IMR-90 (cell line): Measurements from ENCODE around the gene NR1H2. TPM values are rescaled to one million over a fixed set of nuclear protein-coding genes. Genes with fewer than 3 reads are reported as not detected.
A peak's percentile ranks its signal among the peaks of the same experiment; 100 is the strongest.

Source experiments
- ATAC-seq: fragments of 200-7000 bp; cut with Tn5 transposase; 2 replicates; pipeline ENCODE4 v1.9.1; 2020; ENCODE audit warnings: low read depth, mild to moderate bottlenecking, moderate library complexity
- BruUV-seq: library from RNA; stranded (reverse); fragments of 400-500 nt; replicated peaks from 2 replicates; lab custom pipeline; 2021; lab: Mats Ljungman, UMichigan
- CTCF ChIA-PET: fragments of 300-600 bp; formaldehyde crosslinking; extraction: SDS; loops from one replicate; lab custom pipeline; 2021; ENCODE audit warnings: antibody characterized with exemption; lab: Yijun Ruan, JAX
- POLR2A ChIA-PET: fragments of 300-600 bp; sonication (Branson Sonifier 250); formaldehyde crosslinking; loops from one replicate; lab custom pipeline; 2022; ENCODE audit warnings: antibody characterized with exemption; ENCODE audit not compliant: unreplicated experiment; lab: Charles Lee
- DNase-seq: peaks from one replicate; pipeline ENCODE4 v3.0.0; 2013
- H2AFZ ChIP-seq: replicated peaks from 2 replicates; pipeline ENCODE3; 2013; ENCODE audit warnings: low read length, mild to moderate bottlenecking; ENCODE audit not compliant: poor library complexity
- H2AK5ac ChIP-seq: 2 replicates; pipeline ENCODE4 v1.6.1; 2013; ENCODE audit warnings: low read depth, low read length, inconsistent platforms
- H2AK9ac ChIP-seq: replicated peaks from 2 replicates; pipeline ENCODE3; 2013; ENCODE audit warnings: mild to moderate bottlenecking, low read depth, low read length, moderate library complexity; ENCODE audit not compliant: poor library complexity
- H2BK120ac ChIP-seq: 2 replicates; pipeline ENCODE4 v1.6.1; 2013; ENCODE audit warnings: low read depth, low read length, inconsistent platforms
- H2BK15ac ChIP-seq: 3 replicates; pipeline ENCODE4 v1.6.1; 2013; ENCODE audit warnings: low read depth, low read length, inconsistent platforms
- H2BK20ac ChIP-seq: 2 replicates; pipeline ENCODE4 v1.6.1; 2013; ENCODE audit warnings: low read depth, mild to moderate bottlenecking, inconsistent platforms, low read length, moderate library complexity
- H2BK5ac ChIP-seq: 2 replicates; pipeline ENCODE4 v1.6.1; 2013; ENCODE audit warnings: mild to moderate bottlenecking, low read depth, low read length, inconsistent platforms; ENCODE audit not compliant: poor library complexity, severe bottlenecking
- H3K14ac ChIP-seq: replicated peaks from 2 replicates; pipeline ENCODE4 v1.6.1; 2013; ENCODE audit warnings: low read depth, low read length, inconsistent platforms
- H3K18ac ChIP-seq: 2 replicates; pipeline ENCODE4 v1.6.1; 2013; ENCODE audit warnings: low read depth, low read length, control low read depth
- H3K23ac ChIP-seq: 2 replicates; pipeline ENCODE4 v1.6.1; 2013; ENCODE audit warnings: low read depth, low read length, inconsistent platforms
- H3K27ac ChIP-seq: 2 replicates; pipeline ENCODE4 v1.5.1; 2013; ENCODE audit warnings: mild to moderate bottlenecking, control low read depth, low read length; ENCODE audit not compliant: insufficient read depth
- H3K27me3 ChIP-seq: 2 replicates; pipeline ENCODE4 v1.6.1; 2013; ENCODE audit warnings: low read length; ENCODE audit not compliant: control insufficient read depth, insufficient read depth
- H3K36me3 ChIP-seq: 2 replicates; pipeline ENCODE4 v1.6.1; 2013; ENCODE audit warnings: low read length, mixed read lengths; ENCODE audit not compliant: control insufficient read depth, insufficient read depth
- H3K4ac ChIP-seq: 2 replicates; pipeline ENCODE4 v1.6.1; 2013; ENCODE audit warnings: low read depth, low read length, inconsistent platforms
- H3K4me1 ChIP-seq: 2 replicates; pipeline ENCODE4 v1.6.1; 2013; ENCODE audit warnings: low read length, mixed read lengths; ENCODE audit not compliant: control insufficient read depth, insufficient read depth
- H3K4me2 ChIP-seq: 2 replicates; pipeline ENCODE4 v1.6.1; 2013; ENCODE audit warnings: low read depth, mild to moderate bottlenecking, control low read depth, low read length, moderate library complexity
- H3K4me3 ChIP-seq: 2 replicates; pipeline ENCODE4 v1.5.1; 2013; ENCODE audit warnings: low read depth, mild to moderate bottlenecking, control low read depth, low read length, moderate library complexity; ENCODE audit not compliant: insufficient read depth
- H3K56ac ChIP-seq: 2 replicates; pipeline ENCODE4 v1.6.1; 2013; ENCODE audit warnings: low read length, inconsistent platforms; ENCODE audit not compliant: insufficient read depth; ENCODE audit errors: extremely low read depth
- H3K79me1 ChIP-seq, 2 experiments: 2 replicates each; pipeline ENCODE4 v1.6.1; 2013; ENCODE audit warnings: low read length in 2 of 2, inconsistent platforms in 1 of 2, low read depth in 1 of 2
- H3K9ac ChIP-seq: 2 replicates; pipeline ENCODE4 v1.6.1; 2013; ENCODE audit warnings: low read depth, low read length, control low read depth
- H3K9me1 ChIP-seq: 2 replicates; pipeline ENCODE4 v1.6.1; 2013; ENCODE audit warnings: low read length, inconsistent platforms; ENCODE audit not compliant: insufficient read depth
- H3K9me3 ChIP-seq: 2 replicates; pipeline ENCODE4 v1.6.1; 2013; ENCODE audit warnings: low read length; ENCODE audit not compliant: control insufficient read depth, insufficient read depth
- H4K20me1 ChIP-seq: 2 replicates; pipeline ENCODE4 v1.6.1; 2013; ENCODE audit warnings: low read length, inconsistent platforms; ENCODE audit not compliant: insufficient read depth
- H4K5ac ChIP-seq: 2 replicates; pipeline ENCODE4 v1.6.1; 2013; ENCODE audit warnings: mild to moderate bottlenecking, low read depth, low read length, control low read depth
- H4K8ac ChIP-seq, 2 experiments: 2 replicates each; pipeline ENCODE4 v1.6.1; 2013; ENCODE audit warnings: low read depth in 2 of 2, low read length in 2 of 2, control low read depth in 1 of 2, inconsistent platforms in 1 of 2
- H4K91ac ChIP-seq: 2 replicates; pipeline ENCODE4 v1.6.1; 2013; ENCODE audit warnings: low read depth, low read length, inconsistent platforms; ENCODE audit not compliant: insufficient read depth
- BHLHE40 ChIP-seq: fragments of 150-350 bp; IDR thresholded peaks from 2 replicates; pipeline ENCODE4 v1.6.1; 2016; ENCODE audit warnings: mild to moderate bottlenecking, low read depth, low read length
- CEBPB ChIP-seq: IDR thresholded peaks from 2 replicates; pipeline ENCODE4 v1.6.1; 2012; ENCODE audit warnings: low read depth, low read length, improper control_type of control experiment
- CHD1 ChIP-seq: IDR thresholded peaks from 2 replicates; pipeline ENCODE4 v1.6.1; 2012; ENCODE audit warnings: low read depth, low read length, improper control_type of control experiment
- CTCF ChIP-seq: conservative IDR thresholded peaks from 2 replicates; pipeline ENCODE4 v1.5.1; 2012; ENCODE audit warnings: mild to moderate bottlenecking, low read depth, low read length, improper control_type of control experiment
- ELK1 ChIP-seq: fragments of 150-350 bp; IDR thresholded peaks from 2 replicates; pipeline ENCODE4 v1.6.1; 2016; ENCODE audit warnings: low read depth, mild to moderate bottlenecking, low read length, moderate library complexity, borderline replicate concordance
- FOS ChIP-seq: fragments of 150-350 bp; IDR thresholded peaks from 2 replicates; pipeline ENCODE4 v1.6.1; 2016; ENCODE audit warnings: low read depth, low read length
- MAFK ChIP-seq: IDR thresholded peaks from 2 replicates; pipeline ENCODE4 v1.6.1; 2012; ENCODE audit warnings: low read depth, low read length, improper control_type of control experiment
- MAZ ChIP-seq: IDR thresholded peaks from 2 replicates; pipeline ENCODE4 v1.6.1; 2012; ENCODE audit warnings: low read depth, mild to moderate bottlenecking, low read length, improper control_type of control experiment, moderate library complexity, borderline replicate concordance
- MXI1 ChIP-seq: IDR thresholded peaks from 2 replicates; pipeline ENCODE4 v1.6.1; 2012; ENCODE audit warnings: low read depth, mild to moderate bottlenecking, low read length, moderate library complexity, borderline replicate concordance
- NFE2L2 ChIP-seq: fragments of 150-350 bp; IDR thresholded peaks from 2 replicates; pipeline ENCODE4 v1.6.1; 2016; ENCODE audit warnings: low read depth, mild to moderate bottlenecking, low read length
- POLR2A ChIP-seq: IDR thresholded peaks from 2 replicates; pipeline ENCODE4 v1.6.1; 2012; ENCODE audit warnings: mild to moderate bottlenecking, low read depth, low read length
- RAD21 ChIP-seq: IDR thresholded peaks from 2 replicates; pipeline ENCODE4 v1.6.1; 2012; ENCODE audit warnings: low read length, improper control_type of control experiment
- RCOR1 ChIP-seq: IDR thresholded peaks from 2 replicates; pipeline ENCODE4 v1.6.1; 2012; ENCODE audit warnings: mild to moderate bottlenecking, low read length, improper control_type of control experiment; ENCODE audit not compliant: insufficient replicate concordance
- RFX5 ChIP-seq: IDR thresholded peaks from 2 replicates; pipeline ENCODE4 v1.8.0; 2012; ENCODE audit warnings: low read depth, mild to moderate bottlenecking, low read length, moderate library complexity
- SMC3 ChIP-seq: fragments of 150-350 bp; IDR thresholded peaks from 2 replicates; pipeline ENCODE4 v1.6.1; 2016; ENCODE audit warnings: low read depth, mild to moderate bottlenecking, antibody characterized with exemption, low read length, moderate library complexity
- USF2 ChIP-seq: fragments of 150-350 bp; IDR thresholded peaks from 2 replicates; pipeline ENCODE4 v1.6.1; 2017; ENCODE audit warnings: mild to moderate bottlenecking, antibody characterized with exemption, low read length, low read depth
- WGBS, 2 experiments: methylation state at CpG; one replicate each; pipeline versions ENCODE4 v1.1.5 to v1.1.7; 2013; ENCODE audit warnings: missing lambda C conversion rate in 2 of 2; ENCODE audit not compliant: insufficient read length in 1 of 2; ENCODE audit errors: extremely low coverage in 2 of 2; 5-methylcytosine and 5-hydroxymethylcytosine counted together
- dilution Hi-C: fragments of 300-500 bp; cut with HindIII; formaldehyde crosslinking; loops from one replicate; pipeline ENCODE4 v1.14.3; 2018; ENCODE audit warnings: low sequenced_read_pairs; ENCODE audit not compliant: unreplicated experiment
- in situ Hi-C: fragments of 300-500 bp; cut with MboI; formaldehyde crosslinking; loops from 3 replicates; pipeline ENCODE4 v1.14.3; 2019; ENCODE audit warnings: low sequenced_read_pairs, inconsistent platforms, mixed read lengths
- intact Hi-C: fragments of 100-400 bp; cut with micrococcal nuclease; formaldehyde crosslinking; loops from 2 replicates; pipeline ENCODE4 v1.10.0; 2022
- polyA plus RNA-seq, 3 experiments: library from polyadenylated mRNA; depleted of rRNA; stranded (reverse); fragments of >200 nt; gene quantifications; 2 replicates each; pipeline ENCODE4 v1.2.3, GENCODE V29; 2012; ENCODE audit warnings: low replicate concordance in 1 of 3
- total RNA-seq: library from RNA; depleted of rRNA; stranded (reverse); fragments of >200 nt; gene quantifications from 2 replicates; pipeline ENCODE4 v1.2.3, GENCODE V29; 2012

The NR1H2 gene
- total and polyA plus RNA-seq, 2 of the 4 experiments (the other 2 are of a cell fraction), result 37.8 to 48.4 TPM

GRCh38 chr19:50430888-50431342 lies 54.7 kb downstream of the NR1H2 start:
- Histone ChIP-seq H3K4me3 (no peak overlapping the region), H4K20me1 (no peaks in the 10 kb centered on the region), H3K36me3 (no peaks in the 10 kb centered on the region), H2BK5ac (no peak overlapping the region), H3K4me1 (0 out of 2 replicates have a peak, but pooled peaks cover 3% of the 10 kb centered on the region), H2AK5ac (no peak overlapping the region), H2AFZ (peak overlapping the region; percentile 98), H2BK15ac (no peak overlapping the region), H3K14ac (no peak overlapping the region), H2AK9ac (no peak overlapping the region), H3K23ac (no peak overlapping the region), H3K9ac (no peak overlapping the region), H3K27ac (no peak overlapping the region), H3K9me1 (no peaks in the 10 kb centered on the region), H3K4ac (no peak overlapping the region), H3K9me3 (no peaks in the 10 kb centered on the region), H2BK120ac (no peak overlapping the region), H4K8ac (peak overlapping the region in 1 of 2 experiments; percentile 46; a peak in 1 of 4 replicates), H4K91ac (no peak overlapping the region), H3K27me3 (peaks cover 39% of the 10 kb centered on the region), H4K5ac (no peak overlapping the region), H2BK20ac (no peak overlapping the region), H3K18ac (no peak overlapping the region), H3K79me1 (no peaks in the 10 kb centered on the region), H3K56ac (no peak overlapping the region), H3K4me2 (peak overlapping the region; percentile 93)
- dilution Hi-C loops, result no loop called here
- in situ Hi-C loops, result no loop called here
- ChIA-PET POLR2A (interaction anchor here (0.6 kb wide), 1 partner anchor 227 kb away, joined by 4 read pairs; the partner anchor contains the start of gene MYH14), CTCF (no interaction called here)
- ATAC-seq (no peak), DNase-seq (no peak)
- no TSS peak for BruUV-seq
- no peak for TF ChIP-seq MAFK
- no peak for TF ChIP-seq CEBPB
- TF ChIP-seq CHD1, result no peak
- no peak for TF ChIP-seq RAD21
- no peak; the same call in 1 of the 2 replicates for TF ChIP-seq RFX5
- TF ChIP-seq MAZ, result no peak
- TF ChIP-seq NFE2L2, result no peak
- no peak for TF ChIP-seq MXI1
- no peak for TF ChIP-seq RCOR1
- TF ChIP-seq ELK1, result no peak
- TF ChIP-seq POLR2A, result no peak
- TF ChIP-seq FOS, result no peak
- TF ChIP-seq SMC3, result no peak
- TF ChIP-seq CTCF, result no peak
- no peak for TF ChIP-seq BHLHE40
- TF ChIP-seq USF2, result no peak
- intact Hi-C loops, result no loop called here
- no CpG with 5 or more reads among the region's 13 CpGs for WGBS, 2 experiments
